ENCODE measurements around the gene LRRC8C.

LRRC8C gene

GRCh38 chr1:89736937-89737733 lies 104.2 kb downstream of the LRRC8C start:
- no peak for DNase-seq

- DNase-seq = no peak
Measured at GRCh38 chr1:89737985-89738510, 105.1 kb downstream of the LRRC8C start.

- no peak for DNase-seq
Measured at GRCh38 chr1:89739013-89739843, 106.3 kb downstream of the LRRC8C start.

- DNase-seq = no peak
Measured at GRCh38 chr1:89739844-89740216, 106.9 kb downstream of the LRRC8C start.

- DNase-seq = no peak
Measured at GRCh38 chr1:89743788-89744187, 110.9 kb downstream of the LRRC8C start.

- DNase-seq = no peak
Measured at GRCh38 chr1:89746424-89747149, 113.7 kb downstream of the LRRC8C start.

GRCh38 chr1:89753761-89754160 lies 120.8 kb downstream of the LRRC8C start:
- DNase-seq = no peak

GRCh38 chr1:89754518-89754917 lies 121.6 kb downstream of the LRRC8C start:
- DNase-seq = no peak

GRCh38 chr1:89755591-89755990 lies 122.7 kb downstream of the LRRC8C start:
- DNase-seq = no peak

- no peak for DNase-seq
Measured at GRCh38 chr1:89757532-89757931, 124.6 kb downstream of the LRRC8C start.

GRCh38 chr1:89758156-89758555 lies 125.2 kb downstream of the LRRC8C start:
- no peak for DNase-seq

- no peak for DNase-seq
Measured at GRCh38 chr1:89759036-89759435, 126.1 kb downstream of the LRRC8C start.

GRCh38 chr1:89760496-89760895 lies 127.6 kb downstream of the LRRC8C start:
- DNase-seq = no peak

- DNase-seq = no peak
Measured at GRCh38 chr1:89761338-89761737, 128.4 kb downstream of the LRRC8C start.

- DNase-seq = no peak
Measured at GRCh38 chr1:89761901-89762300, 129.0 kb downstream of the LRRC8C start.

GRCh38 chr1:89762386-89762778 lies 129.5 kb downstream of the LRRC8C start:
- no peak for DNase-seq

- DNase-seq = no peak
Measured at GRCh38 chr1:89762779-89763648, 130.1 kb downstream of the LRRC8C start.

GRCh38 chr1:89763649-89763986 lies 130.7 kb downstream of the LRRC8C start:
- DNase-seq = no peak

- no peak for DNase-seq
Measured at GRCh38 chr1:89765774-89766173, 132.9 kb downstream of the LRRC8C start.

GRCh38 chr1:89767618-89768017 lies 134.7 kb downstream of the LRRC8C start:
- no peak for DNase-seq
